Natural killer cell (primary cell): ENCODE data around the gene PQBP1. TPM values are rescaled to one million over a fixed set of nuclear protein-coding genes. Genes with fewer than 3 reads are reported as not detected.
"Not testable (repeated sequence)": the region's sequence is repeated elsewhere in the genome, so short reads cannot be mapped to it uniquely, and the experiment has no call there.

Experiments
- ATAC-seq, 3 donors: fragments of 150-1000 bp in 2 of 3; fragments of 200-7000 bp in 1 of 3; cut with Tn5 transposase; 1 replicate in 1 of 3; 2 replicates in 2 of 3; pipeline ENCODE4 v1.10.0; 2021; ENCODE audit warnings: mild to moderate bottlenecking in 2 of 3, moderate library complexity in 2 of 3
- DNase-seq, 2 donors: peaks; one replicate each; pipeline versions ENCODE4 v3.0.0 to v3.0.0-alpha.2; 2013 to 2021; ENCODE audit warnings: mixed read lengths in 1 of 2
- H3K27ac ChIP-seq: one replicate; pipeline ENCODE4 v1.5.1; 2013; ENCODE audit warnings: mild to moderate bottlenecking, low read length
- H3K27me3 ChIP-seq: one replicate; pipeline ENCODE4 v1.6.1; 2013; ENCODE audit warnings: low read length; ENCODE audit not compliant: control insufficient read depth, insufficient read depth
- H3K36me3 ChIP-seq: one replicate; pipeline ENCODE4 v1.6.1; 2013; ENCODE audit warnings: low read length; ENCODE audit not compliant: control insufficient read depth, insufficient read depth
- H3K4me1 ChIP-seq: one replicate; pipeline ENCODE4 v1.6.1; 2013; ENCODE audit warnings: low read length; ENCODE audit not compliant: control insufficient read depth, insufficient read depth
- H3K4me3 ChIP-seq: one replicate; pipeline ENCODE4 v1.5.1; 2013; ENCODE audit warnings: low read length
- H3K9me3 ChIP-seq: one replicate; pipeline ENCODE4 v1.6.1; 2013; ENCODE audit warnings: low read length; ENCODE audit not compliant: control insufficient read depth, insufficient read depth
- H3K27ac Mint-ChIP-seq, 2 donors: one replicate each; pipeline ENCODE4 v1.8.0; 2022; ENCODE audit warnings: mild to moderate bottlenecking in 2 of 2, mixed read lengths in 2 of 2, moderate library complexity in 1 of 2
- H3K27me3 Mint-ChIP-seq, 2 donors: one replicate each; pipeline ENCODE4 v1.8.0; 2022; ENCODE audit warnings: low read depth in 2 of 2, mixed read lengths in 2 of 2
- H3K36me3 Mint-ChIP-seq: one replicate; pipeline ENCODE4 v1.8.0; 2022; ENCODE audit warnings: mixed read lengths
- H3K4me1 Mint-ChIP-seq, 2 donors: one replicate each; pipeline ENCODE4 v1.8.0; 2022; ENCODE audit warnings: mixed read lengths in 2 of 2
- H3K4me3 Mint-ChIP-seq: one replicate; pipeline ENCODE4 v1.8.0; 2022; ENCODE audit warnings: mild to moderate bottlenecking, moderate library complexity, mixed read lengths
- H3K9me3 Mint-ChIP-seq, 2 donors: one replicate each; pipeline ENCODE4 v1.8.0; 2022; ENCODE audit warnings: mixed read lengths in 2 of 2
- WGBS: methylation state at CpG from one replicate; pipeline ENCODE4 v1.1.7; 2013; ENCODE audit warnings: missing lambda C conversion rate; ENCODE audit not compliant: insufficient coverage; 5-methylcytosine and 5-hydroxymethylcytosine counted together
- intact Hi-C: fragments of 100-400 bp; cut with micrococcal nuclease; formaldehyde crosslinking; loops from one replicate; pipeline ENCODE4 v1.14.2; 2022
- total RNA-seq, 4 donors: library from RNA; stranded (reverse); fragments of 120-200 nt in 1 of 4; gene quantifications; one replicate each; pipeline versions ENCODE4 v1.2.3 to v1.2.4, GENCODE V29; 2013 to 2022
- TF ChIP-seq, protein P1 (sequence below): fragments of 200-600 bp; IDR thresholded peaks from one replicate; pipeline ENCODE4 v1.8.0; 2022; ENCODE audit warnings: antibody characterized with exemption

Gene PQBP1, protein sequence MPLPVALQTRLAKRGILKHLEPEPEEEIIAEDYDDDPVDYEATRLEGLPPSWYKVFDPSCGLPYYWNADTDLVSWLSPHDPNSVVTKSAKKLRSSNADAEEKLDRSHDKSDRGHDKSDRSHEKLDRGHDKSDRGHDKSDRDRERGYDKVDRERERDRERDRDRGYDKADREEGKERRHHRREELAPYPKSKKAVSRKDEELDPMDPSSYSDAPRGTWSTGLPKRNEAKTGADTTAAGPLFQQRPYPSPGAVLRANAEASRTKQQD
- total RNA-seq, result 10 to 100 TPM; 57.2 to 62.0 (median 59.1) TPM
- 46.4 TPM for total RNA-seq (2013)

DNA sequence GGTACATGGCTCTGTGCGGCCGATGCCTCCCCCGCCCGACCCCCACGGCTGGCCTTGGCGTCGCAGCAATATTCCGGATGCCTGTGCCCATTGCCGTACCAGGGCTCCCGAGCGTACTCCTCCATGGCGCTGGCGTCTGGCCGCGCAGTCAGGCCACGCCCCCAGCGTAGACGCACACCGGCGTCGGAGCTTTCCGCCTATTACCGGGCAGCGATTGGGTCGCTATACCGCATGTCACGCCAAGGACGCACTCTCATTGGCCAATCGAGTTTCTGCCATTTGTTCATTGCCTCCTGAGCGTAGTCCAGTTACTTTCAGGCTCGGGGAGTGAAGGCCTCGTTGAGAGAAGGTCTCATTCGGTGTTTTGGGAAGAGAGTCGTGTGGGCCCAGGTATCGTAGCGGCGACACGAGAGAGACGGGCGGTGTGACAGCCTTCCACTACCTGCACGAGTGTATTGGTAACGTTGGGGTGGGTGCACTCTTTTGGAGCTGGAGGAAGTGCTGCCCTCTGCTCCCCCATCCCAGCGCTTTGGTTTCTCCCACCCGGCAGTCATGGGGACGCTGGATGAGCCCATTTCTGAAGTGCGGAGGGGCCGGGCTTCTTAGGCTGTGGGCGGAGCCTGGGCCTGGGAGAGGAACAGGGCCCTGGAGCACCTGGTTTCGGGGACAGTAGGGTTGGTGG is at the start of gene PQBP1, which contains the start of gene TIMM17B:
Gene PQBP1, plus strand, starts transcription at position 306 of the 682 bp plus-strand sequence. CDS start 580 bp downstream, outside the sequence.
Gene TIMM17B, minus strand, starts transcription at position 144 of the 682 bp plus-strand sequence. Its CDS starts 19 bp downstream, at position 125.
- Mint-ChIP-seq H3K36me3 (no peaks in the 10 kb centered on the region), H3K27me3 (no peaks in the 10 kb centered on the region), H3K4me1 (peaks cover 6 to 23% of the 10 kb centered on the region in 2 donors), H3K4me3 (peak within 1 kb of the TSS; percentile 90), H3K27ac (peak within 1 kb of the TSS; percentile 92 to 97), H3K9me3 (no peaks in the 10 kb centered on the region)
- H3K27me3 ChIP-seq, result no peaks in the 10 kb centered on the region
- peak; percentile 79 to 95 for DNase-seq
- peak; percentile 85 to 96 (median 87) for ATAC-seq
- TF ChIP-seq, protein P1, sequence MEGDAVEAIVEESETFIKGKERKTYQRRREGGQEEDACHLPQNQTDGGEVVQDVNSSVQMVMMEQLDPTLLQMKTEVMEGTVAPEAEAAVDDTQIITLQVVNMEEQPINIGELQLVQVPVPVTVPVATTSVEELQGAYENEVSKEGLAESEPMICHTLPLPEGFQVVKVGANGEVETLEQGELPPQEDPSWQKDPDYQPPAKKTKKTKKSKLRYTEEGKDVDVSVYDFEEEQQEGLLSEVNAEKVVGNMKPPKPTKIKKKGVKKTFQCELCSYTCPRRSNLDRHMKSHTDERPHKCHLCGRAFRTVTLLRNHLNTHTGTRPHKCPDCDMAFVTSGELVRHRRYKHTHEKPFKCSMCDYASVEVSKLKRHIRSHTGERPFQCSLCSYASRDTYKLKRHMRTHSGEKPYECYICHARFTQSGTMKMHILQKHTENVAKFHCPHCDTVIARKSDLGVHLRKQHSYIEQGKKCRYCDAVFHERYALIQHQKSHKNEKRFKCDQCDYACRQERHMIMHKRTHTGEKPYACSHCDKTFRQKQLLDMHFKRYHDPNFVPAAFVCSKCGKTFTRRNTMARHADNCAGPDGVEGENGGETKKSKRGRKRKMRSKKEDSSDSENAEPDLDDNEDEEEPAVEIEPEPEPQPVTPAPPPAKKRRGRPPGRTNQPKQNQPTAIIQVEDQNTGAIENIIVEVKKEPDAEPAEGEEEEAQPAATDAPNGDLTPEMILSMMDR, result no peak
- peaks cover 27% of the 10 kb centered on the region for H3K4me1 ChIP-seq
- intact Hi-C loops, result loop anchor here (2.0 to 5.0 kb wide), 2 partner anchors 13 to 60 kb away; partner anchors contain the start of genes OTUD5 and SLC35A2
- H3K4me3 ChIP-seq, result peak within 1 kb of the TSS; percentile 99
- H3K9me3 ChIP-seq, result no peaks in the 10 kb centered on the region
- H3K36me3 ChIP-seq, result peaks cover 26% of the 10 kb centered on the region
- H3K27ac ChIP-seq, result peak within 1 kb of the TSS; percentile 100
- WGBS, result 0% methylated on average over 48 of the region's 49 CpGs

DNA sequence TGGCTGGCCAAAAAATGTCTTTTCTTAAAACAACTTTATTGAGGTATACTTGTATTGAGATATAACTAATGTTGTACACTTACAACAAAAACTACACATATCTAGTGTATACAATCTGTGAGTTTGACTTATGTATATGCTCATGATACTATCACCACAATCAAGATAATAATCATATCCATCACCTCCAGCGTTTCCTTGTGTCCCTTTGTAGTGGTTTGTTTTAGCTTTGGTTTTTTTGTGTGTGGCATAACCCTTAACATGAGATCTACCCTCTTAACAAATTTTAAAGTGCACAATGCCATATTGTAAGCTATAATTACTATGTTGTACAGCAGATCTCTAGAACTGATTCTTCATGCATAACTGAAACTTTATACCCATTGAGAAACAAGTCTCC is 48.9 kb upstream of the PQBP1 start:
- intact Hi-C loops, result no loop called here
- TF ChIP-seq, protein P1, result no peak
- Histone ChIP-seq H3K36me3 (no peaks in the 10 kb centered on the region), H3K27me3 (no peaks in the 10 kb centered on the region), H3K27ac (no peak overlapping the region), H3K9me3 (no peaks in the 10 kb centered on the region), H3K4me3 (no peak overlapping the region), H3K4me1 (no peaks in the 10 kb centered on the region)
- no peak overlapping the region for H3K4me3 Mint-ChIP-seq
- H3K9me3 Mint-ChIP-seq, result no peaks in the 10 kb centered on the region
- no CpG with 5 or more reads among the region's 1 CpG for WGBS
- H3K36me3 Mint-ChIP-seq, result no peaks in the 10 kb centered on the region
- ATAC-seq (no peak), DNase-seq (peak in 1 of 2 donors; percentile 23)
- no peak overlapping the region for H3K27ac Mint-ChIP-seq
- H3K4me1 Mint-ChIP-seq, result no peaks in the 10 kb centered on the region
- H3K27me3 Mint-ChIP-seq, result peaks cover 0 to 15% of the 10 kb centered on the region in 2 donors

- 91% methylated on average over 7 of the region's 7 CpGs for WGBS
- H3K9me3 ChIP-seq, result no peaks in the 10 kb centered on the region
- no peak overlapping the region for H3K27ac ChIP-seq
- no peak overlapping the region for H3K4me3 ChIP-seq
- no peaks in the 10 kb centered on the region for H3K36me3 ChIP-seq
- ATAC-seq (no peak), DNase-seq (no peak)
- no peaks in the 10 kb centered on the region for H3K4me1 ChIP-seq
- Mint-ChIP-seq H3K27ac (no peak overlapping the region), H3K36me3 (no peaks in the 10 kb centered on the region), H3K4me3 (no peak overlapping the region), H3K27me3 (peaks cover 10 to 32% of the 10 kb centered on the region in 2 donors), H3K4me1 (no peaks in the 10 kb centered on the region), H3K9me3 (no peaks in the 10 kb centered on the region)
- intact Hi-C loops, result no loop called here
- TF ChIP-seq, protein P1, result no peak
- no peaks in the 10 kb centered on the region for H3K27me3 ChIP-seq
These were observed 44.9 kb upstream of the PQBP1 start for GRCh38 chrX:48852857-48853256.

GRCh38 chrX:48853494-48853893 is 44.2 kb upstream of the PQBP1 start:
- H3K4me1 ChIP-seq, H3K4me3 Mint-ChIP-seq, H3K36me3 ChIP-seq, H3K9me3 Mint-ChIP-seq, ATAC-seq, H3K36me3 Mint-ChIP-seq, H3K4me3 ChIP-seq, H3K27ac ChIP-seq, intact Hi-C loops, H3K27me3 ChIP-seq, DNase-seq, H3K4me1 Mint-ChIP-seq, H3K9me3 ChIP-seq, H3K27ac Mint-ChIP-seq: not testable (repeated sequence)
- peaks cover 10 to 32% of the 10 kb centered on the region in 2 donors for H3K27me3 Mint-ChIP-seq

DNA sequence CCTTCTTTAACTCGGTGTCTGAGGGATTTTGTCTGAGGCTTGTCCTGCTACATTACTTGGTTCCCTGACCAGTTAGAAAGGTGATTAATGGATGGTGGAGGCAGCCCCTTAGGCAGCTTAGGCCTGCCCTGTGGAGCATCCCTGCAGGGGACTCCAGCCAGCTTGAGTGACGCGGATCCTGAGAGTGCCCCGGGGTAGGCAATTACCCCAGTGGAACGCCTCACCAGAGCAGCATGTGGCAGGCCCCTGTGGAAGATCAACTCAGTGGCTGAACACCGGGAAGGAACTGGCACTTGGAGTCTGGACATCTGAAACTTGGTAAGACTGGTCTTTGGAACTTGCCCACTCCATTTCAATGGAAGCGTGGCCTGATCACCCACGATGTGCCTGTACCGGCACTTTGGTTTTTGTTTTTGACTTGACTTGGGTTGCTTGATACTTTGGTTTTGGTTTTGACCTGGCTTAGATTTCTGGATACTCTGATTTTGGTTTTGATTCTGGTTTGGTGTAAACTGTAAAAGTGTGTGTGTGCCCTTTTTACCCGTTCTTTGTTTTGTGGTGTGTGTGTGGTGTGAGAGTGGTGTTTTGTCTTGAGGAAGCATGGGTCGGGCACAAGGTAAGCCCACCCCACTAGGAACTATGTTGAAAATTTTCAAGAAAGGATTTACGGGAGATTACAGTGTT is 43.5 kb upstream of the PQBP1 start:
- H3K4me1 Mint-ChIP-seq, H3K9me3 Mint-ChIP-seq, intact Hi-C loops, ATAC-seq, H3K27me3 ChIP-seq, H3K36me3 ChIP-seq, H3K9me3 ChIP-seq, H3K4me3 ChIP-seq, H3K36me3 Mint-ChIP-seq, H3K27ac ChIP-seq, H3K4me1 ChIP-seq, DNase-seq, H3K27ac Mint-ChIP-seq, H3K4me3 Mint-ChIP-seq: not testable (repeated sequence)
- WGBS, result 91% methylated on average over 11 of the region's 12 CpGs
- H3K27me3 Mint-ChIP-seq, result peaks cover 10 to 32% of the 10 kb centered on the region in 2 donors
